ENCODE results near the gene PHYH.

GRCh38 chr10:13328613-13329012, 28.7 kb upstream of the PHYH start:
- TF ChIP-seq EZH2 (IDR thresholded peaks at IDR 0.05; ENCODE audit: borderline replicate concordance, low read length), result no peak
- TF ChIP-seq, protein P1, sequence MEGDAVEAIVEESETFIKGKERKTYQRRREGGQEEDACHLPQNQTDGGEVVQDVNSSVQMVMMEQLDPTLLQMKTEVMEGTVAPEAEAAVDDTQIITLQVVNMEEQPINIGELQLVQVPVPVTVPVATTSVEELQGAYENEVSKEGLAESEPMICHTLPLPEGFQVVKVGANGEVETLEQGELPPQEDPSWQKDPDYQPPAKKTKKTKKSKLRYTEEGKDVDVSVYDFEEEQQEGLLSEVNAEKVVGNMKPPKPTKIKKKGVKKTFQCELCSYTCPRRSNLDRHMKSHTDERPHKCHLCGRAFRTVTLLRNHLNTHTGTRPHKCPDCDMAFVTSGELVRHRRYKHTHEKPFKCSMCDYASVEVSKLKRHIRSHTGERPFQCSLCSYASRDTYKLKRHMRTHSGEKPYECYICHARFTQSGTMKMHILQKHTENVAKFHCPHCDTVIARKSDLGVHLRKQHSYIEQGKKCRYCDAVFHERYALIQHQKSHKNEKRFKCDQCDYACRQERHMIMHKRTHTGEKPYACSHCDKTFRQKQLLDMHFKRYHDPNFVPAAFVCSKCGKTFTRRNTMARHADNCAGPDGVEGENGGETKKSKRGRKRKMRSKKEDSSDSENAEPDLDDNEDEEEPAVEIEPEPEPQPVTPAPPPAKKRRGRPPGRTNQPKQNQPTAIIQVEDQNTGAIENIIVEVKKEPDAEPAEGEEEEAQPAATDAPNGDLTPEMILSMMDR (IDR thresholded peaks at IDR 0.05; ENCODE audit: low read length), result no peak
